Naive thymus-derived CD4-positive, alpha-beta T cell (primary cell): ENCODE measurements around the gene PAX3. TPM values are rescaled to one million over a fixed set of nuclear protein-coding genes. Genes with fewer than 3 reads are reported as not detected.

Experiments
- ATAC-seq: fragments of 150-1000 bp; cut with Tn5 transposase; 2 replicates; pipeline ENCODE4 v1.10.0; 2021; ENCODE audit warnings: mild to moderate bottlenecking, moderate library complexity
- CTCF ChIA-PET: fragments of 350-600 bp; sonication (Branson Sonifier 250); formaldehyde crosslinking; loops from one replicate; lab custom pipeline; 2021; ENCODE audit warnings: antibody characterized with exemption; lab: Charles Lee
- POLR2A ChIA-PET: fragments of 350-600 bp; sonication (Branson Sonifier 250); formaldehyde crosslinking; loops from one replicate; lab custom pipeline; 2021; ENCODE audit warnings: antibody characterized with exemption, inconsistent platforms; lab: Charles Lee
- DNase-seq, 9 donors: peaks; one replicate each; pipeline versions ENCODE4 v3.0.0 to v3.0.0-alpha.2; 2020 to 2022; ENCODE audit warnings: mixed read lengths in 1 of 9
- H3K27ac ChIP-seq: one replicate; pipeline ENCODE4 v1.7.0; 2013; ENCODE audit warnings: mild to moderate bottlenecking, low read depth, low read length, moderate library complexity
- H3K27me3 ChIP-seq, 2 donors: one replicate each; pipeline ENCODE4 v1.7.0; 2013; ENCODE audit warnings: low read length in 2 of 2, mild to moderate bottlenecking in 2 of 2, moderate library complexity in 2 of 2; ENCODE audit not compliant: control insufficient read depth in 2 of 2, insufficient read depth in 2 of 2
- H3K36me3 ChIP-seq, 3 experiments: 1 replicate in 2 of 3; 2 replicates in 1 of 3; pipeline ENCODE4 v1.7.0; 2013; ENCODE audit warnings: low read length in 3 of 3, mild to moderate bottlenecking in 3 of 3, moderate library complexity in 1 of 3; ENCODE audit not compliant: insufficient read depth in 3 of 3, control insufficient read depth in 2 of 3
- H3K4me1 ChIP-seq, 2 donors: one replicate each; pipeline ENCODE4 v1.7.0; 2013; ENCODE audit warnings: low read length in 2 of 2, mild to moderate bottlenecking in 2 of 2, moderate library complexity in 1 of 2; ENCODE audit not compliant: control insufficient read depth in 2 of 2, insufficient read depth in 2 of 2
- H3K4me3 ChIP-seq: 2 replicates; pipeline ENCODE4 v1.7.0; 2013; ENCODE audit warnings: mild to moderate bottlenecking, low read length
- H3K9me3 ChIP-seq, 3 experiments: 1 replicate in 2 of 3; 2 replicates in 1 of 3; pipeline ENCODE4 v1.7.0; 2013; ENCODE audit warnings: low read length in 3 of 3; ENCODE audit not compliant: control insufficient read depth in 2 of 3
- H3K27ac Mint-ChIP-seq, 9 donors: one replicate each; pipeline ENCODE4 v1.8.0; 2020 to 2022; ENCODE audit warnings: mixed read lengths in 9 of 9, mild to moderate bottlenecking in 8 of 9, moderate library complexity in 5 of 9, inconsistent platforms in 2 of 9
- H3K27me3 Mint-ChIP-seq, 5 donors: one replicate each; pipeline ENCODE4 v1.8.0; 2021 to 2022; ENCODE audit warnings: mixed read lengths in 5 of 5, mild to moderate bottlenecking in 1 of 5
- H3K36me3 Mint-ChIP-seq, 5 donors: one replicate each; pipeline ENCODE4 v1.8.0; 2020 to 2022; ENCODE audit warnings: mixed read lengths in 5 of 5, mild to moderate bottlenecking in 3 of 5, inconsistent platforms in 1 of 5
- H3K4me1 Mint-ChIP-seq, 7 donors: one replicate each; pipeline ENCODE4 v1.8.0; 2020 to 2022; ENCODE audit warnings: mixed read lengths in 7 of 7, mild to moderate bottlenecking in 3 of 7, inconsistent platforms in 1 of 7
- H3K4me3 Mint-ChIP-seq, 10 donors: one replicate each; pipeline ENCODE4 v1.8.0; 2020 to 2022; ENCODE audit warnings: mild to moderate bottlenecking in 10 of 10, mixed read lengths in 10 of 10, moderate library complexity in 6 of 10, inconsistent platforms in 2 of 10
- H3K9me3 Mint-ChIP-seq, 11 donors: one replicate each; pipeline ENCODE4 v1.8.0; 2020 to 2022; ENCODE audit warnings: mixed read lengths in 11 of 11, mild to moderate bottlenecking in 4 of 11, inconsistent platforms in 1 of 11, moderate library complexity in 1 of 11
- intact Hi-C, 2 donors: fragments of 100-400 bp; cut with micrococcal nuclease; formaldehyde crosslinking; loops; one replicate each; pipeline ENCODE4 v1.15.1; 2023
- polyA plus RNA-seq, 2 donors: library from polyadenylated mRNA; unstranded; fragments of 300-500 nt; fragmentation: Illumina TruSeq; gene quantifications; one replicate each; pipeline ENCODE4 v1.2.3, GENCODE V29; 2021
- total RNA-seq, 6 experiments: library from RNA in 5 of 6; stranded (reverse) in 5 of 6; gene quantifications; 1 replicate in 5 of 6; 2 replicates in 1 of 6; pipeline ENCODE4 v1.2.3 and lab custom pipeline; 2021 to 2026

PAX3 gene
- total and polyA plus RNA-seq, 7 experiments from 2014 or later: not detected

DNA sequence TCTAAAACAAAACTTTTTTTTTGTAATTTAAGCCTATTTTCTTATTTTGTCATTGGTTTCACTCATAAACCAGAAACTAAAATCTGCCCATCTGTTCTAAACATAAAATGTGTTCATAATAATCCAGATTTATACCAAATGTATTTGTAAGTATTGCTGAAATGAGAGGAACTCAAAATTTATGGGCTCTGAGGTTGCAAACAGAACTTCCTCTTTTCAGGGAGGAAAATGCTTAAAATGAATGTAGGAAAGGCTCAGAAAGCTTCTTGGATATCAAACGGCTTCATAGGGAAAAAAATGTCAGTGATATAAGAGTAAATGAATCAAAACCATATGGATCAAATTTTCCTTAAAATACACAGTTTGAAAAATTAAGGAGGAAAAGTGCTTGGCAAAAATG lies 83.9 kb downstream of the PAX3 start:
- H3K4me1 Mint-ChIP-seq: no peaks in the 10 kb centered on the region
- DNase-seq: no peak
- no peak for ATAC-seq
- intact Hi-C loops: no loop called here
- Histone ChIP-seq H3K36me3 (no peaks in the 10 kb centered on the region), H3K4me3 (no peak overlapping the region), H3K27ac (no peak overlapping the region), H3K9me3 (no peaks in the 10 kb centered on the region), H3K27me3 (no peaks in the 10 kb centered on the region), H3K4me1 (no peaks in the 10 kb centered on the region)
- no peak overlapping the region for H3K4me3 Mint-ChIP-seq
- H3K9me3 Mint-ChIP-seq: peaks cover 0 to 3% (median 0%) of the 10 kb centered on the region in 11 donors
- peaks cover 0 to 5% (median 0%) of the 10 kb centered on the region in 5 donors for H3K27me3 Mint-ChIP-seq
- ChIA-PET CTCF (no interaction called here), POLR2A (no interaction called here)
- H3K36me3 Mint-ChIP-seq: no peaks in the 10 kb centered on the region
- H3K27ac Mint-ChIP-seq: no peak overlapping the region

DNA sequence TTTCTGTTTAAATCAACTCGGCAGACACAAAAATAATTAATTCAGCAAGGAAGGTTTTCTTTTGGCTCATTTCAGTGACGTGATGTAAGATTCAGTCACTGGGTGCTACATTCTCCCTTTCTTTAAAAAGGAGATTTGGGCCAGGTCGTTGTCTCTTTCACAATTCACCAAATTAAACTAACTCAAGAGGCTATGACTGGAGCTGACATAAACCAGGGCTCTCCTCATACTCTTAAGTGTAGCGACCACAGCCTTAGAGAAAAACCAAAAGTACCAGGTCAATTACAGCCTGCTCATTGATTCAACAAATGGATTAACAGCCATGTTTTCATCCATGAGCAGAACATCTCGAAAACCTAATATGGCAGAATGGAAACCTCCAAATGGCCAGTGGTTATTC lies 85.7 kb downstream of the PAX3 start:
- Mint-ChIP-seq H3K36me3 (no peaks in the 10 kb centered on the region), H3K27ac (no peak overlapping the region), H3K4me1 (no peaks in the 10 kb centered on the region), H3K4me3 (no peak overlapping the region), H3K9me3 (peaks cover 0 to 3% (median 0%) of the 10 kb centered on the region in 11 donors), H3K27me3 (peaks cover 0 to 6% (median 0%) of the 10 kb centered on the region in 5 donors)
- H3K27me3 ChIP-seq: no peaks in the 10 kb centered on the region
- no peaks in the 10 kb centered on the region for H3K36me3 ChIP-seq
- ATAC-seq: no peak
- no peaks in the 10 kb centered on the region for H3K9me3 ChIP-seq
- POLR2A ChIA-PET: no interaction called here
- no peak overlapping the region for H3K27ac ChIP-seq
- DNase-seq: no peak
- CTCF ChIA-PET: no interaction called here
- H3K4me3 ChIP-seq: no peak overlapping the region
- no peaks in the 10 kb centered on the region for H3K4me1 ChIP-seq
- intact Hi-C loops: no loop called here

DNA sequence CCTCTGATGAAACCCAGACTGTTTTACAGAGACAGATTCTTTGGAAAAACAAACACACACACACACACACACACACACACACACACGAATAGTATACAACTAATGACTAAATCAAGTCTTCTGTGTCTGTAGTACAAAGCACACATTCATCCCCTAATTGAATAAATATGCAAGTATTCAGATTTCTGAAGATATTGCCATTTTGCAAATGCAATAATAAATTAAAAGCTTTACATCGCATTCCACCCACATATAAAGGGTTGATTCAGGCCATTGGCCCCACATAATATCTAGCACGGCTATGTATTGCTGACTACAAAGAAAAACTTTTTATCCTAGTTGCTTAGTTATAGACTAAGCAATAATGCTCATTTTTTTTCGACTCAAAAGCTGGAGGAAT lies 86.2 kb downstream of the PAX3 start:
- Mint-ChIP-seq H3K4me3 (no peak overlapping the region), H3K27me3 (peaks cover 0 to 6% (median 0%) of the 10 kb centered on the region in 5 donors), H3K36me3 (no peaks in the 10 kb centered on the region), H3K4me1 (no peaks in the 10 kb centered on the region), H3K9me3 (peaks cover 0 to 3% (median 0%) of the 10 kb centered on the region in 11 donors), H3K27ac (no peak overlapping the region)
- Histone ChIP-seq H3K9me3 (no peaks in the 10 kb centered on the region), H3K27ac (no peak overlapping the region), H3K4me3 (no peak overlapping the region), H3K36me3 (no peaks in the 10 kb centered on the region), H3K27me3 (no peaks in the 10 kb centered on the region), H3K4me1 (no peaks in the 10 kb centered on the region)
- DNase-seq (no peak), ATAC-seq (no peak)
- intact Hi-C loops: no loop called here
- ChIA-PET POLR2A (no interaction called here), CTCF (no interaction called here)

DNA sequence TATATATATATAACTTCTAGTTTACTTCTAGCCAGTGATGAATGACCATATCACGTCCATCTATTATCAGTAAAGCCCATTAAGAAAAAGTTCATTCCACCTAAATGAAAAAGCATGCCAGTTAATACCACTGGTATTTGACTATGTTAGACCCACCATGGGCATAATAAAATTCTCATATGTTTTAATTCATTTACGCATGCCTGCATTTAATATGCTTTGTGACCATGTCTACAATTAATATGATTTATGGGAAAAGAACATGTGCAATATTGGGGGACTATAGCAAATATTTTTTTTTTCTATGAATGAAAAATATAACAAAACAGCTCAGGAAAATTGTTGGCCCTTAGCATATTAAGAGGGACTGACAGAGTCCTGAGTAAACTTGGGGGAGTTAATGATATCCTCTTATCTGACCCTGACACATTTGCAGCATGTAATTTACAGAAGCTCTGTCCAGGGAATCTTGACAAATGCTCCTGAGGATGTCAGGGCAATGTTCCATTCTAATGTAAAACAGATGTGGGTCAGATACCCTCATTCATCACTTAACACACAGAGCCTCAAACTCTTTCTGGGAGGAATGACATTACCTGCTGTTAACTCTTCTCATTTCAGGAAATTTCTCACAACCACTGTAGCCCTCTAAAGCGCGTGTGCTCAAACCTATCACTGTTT lies 90.6 kb downstream of the PAX3 start:
- no peak overlapping the region for H3K4me3 ChIP-seq
- no peaks in the 10 kb centered on the region for H3K36me3 ChIP-seq
- no peaks in the 10 kb centered on the region for H3K4me1 ChIP-seq
- H3K27ac Mint-ChIP-seq: no peak overlapping the region
- no peaks in the 10 kb centered on the region for H3K9me3 ChIP-seq
- H3K27me3 Mint-ChIP-seq: peaks cover 0 to 5% (median 0%) of the 10 kb centered on the region in 5 donors
- H3K4me1 Mint-ChIP-seq: no peaks in the 10 kb centered on the region
- intact Hi-C loops: no loop called here
- ATAC-seq: no peak
- no peak overlapping the region for H3K4me3 Mint-ChIP-seq
- H3K36me3 Mint-ChIP-seq: no peaks in the 10 kb centered on the region
- ChIA-PET POLR2A (no interaction called here), CTCF (no interaction called here)
- DNase-seq: no peak
- H3K27ac ChIP-seq: no peak overlapping the region
- no peaks in the 10 kb centered on the region for H3K9me3 Mint-ChIP-seq
- no peaks in the 10 kb centered on the region for H3K27me3 ChIP-seq

DNA sequence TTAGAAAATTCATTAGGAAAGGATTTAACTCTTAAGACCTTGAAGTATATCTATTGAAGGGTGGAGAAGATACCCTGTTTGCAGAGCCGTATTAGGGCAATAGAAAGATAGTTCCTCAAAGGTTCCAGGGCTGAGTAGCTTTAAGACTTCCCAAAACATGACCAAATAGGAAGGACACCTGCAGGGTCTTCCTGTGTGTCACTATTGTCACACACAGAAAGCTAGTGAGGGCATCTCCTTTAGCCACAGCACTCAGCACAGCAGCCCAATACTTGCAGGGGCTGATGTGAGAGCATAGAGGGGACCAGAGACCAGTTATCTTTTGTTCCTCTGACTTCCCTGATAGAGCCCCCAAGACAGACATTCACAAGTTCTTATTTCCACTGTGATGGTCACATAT lies 93.7 kb downstream of the PAX3 start:
- Mint-ChIP-seq H3K27ac (no peak overlapping the region), H3K4me1 (no peaks in the 10 kb centered on the region), H3K36me3 (no peaks in the 10 kb centered on the region), H3K27me3 (peaks cover 0 to 11% (median 6%) of the 10 kb centered on the region in 5 donors), H3K4me3 (no peak overlapping the region), H3K9me3 (peaks cover 0 to 5% (median 0%) of the 10 kb centered on the region in 11 donors)
- intact Hi-C loops: no loop called here
- Histone ChIP-seq H3K4me1 (no peaks in the 10 kb centered on the region), H3K9me3 (no peaks in the 10 kb centered on the region), H3K27me3 (no peaks in the 10 kb centered on the region), H3K36me3 (no peaks in the 10 kb centered on the region), H3K4me3 (no peak overlapping the region), H3K27ac (no peak overlapping the region)
- CTCF ChIA-PET: no interaction called here
- POLR2A ChIA-PET: no interaction called here
- DNase-seq (no peak), ATAC-seq (no peak)

DNA sequence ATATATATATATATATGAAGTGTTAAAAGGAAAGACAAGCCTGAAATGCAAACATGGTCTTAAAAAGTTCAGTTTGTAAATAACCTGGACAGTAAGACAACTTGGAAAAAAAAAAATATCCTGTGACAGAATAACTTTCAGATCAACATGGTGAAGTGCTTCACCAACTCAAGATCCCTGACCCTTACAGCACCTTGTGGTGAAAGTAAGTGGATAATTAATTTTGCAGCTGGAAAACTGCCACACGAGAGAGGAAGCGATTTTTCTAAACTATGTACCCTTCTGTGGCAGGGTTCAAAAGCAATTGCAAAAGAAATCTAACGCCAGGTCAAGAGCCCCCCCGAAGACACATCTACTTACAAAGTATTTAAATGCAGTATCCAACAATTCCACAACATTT lies 95.8 kb downstream of the PAX3 start:
- Histone ChIP-seq H3K4me3 (no peak overlapping the region), H3K36me3 (no peaks in the 10 kb centered on the region), H3K27ac (no peak overlapping the region), H3K4me1 (no peaks in the 10 kb centered on the region), H3K9me3 (no peaks in the 10 kb centered on the region), H3K27me3 (no peaks in the 10 kb centered on the region)
- peaks cover 0 to 13% (median 6%) of the 10 kb centered on the region in 5 donors for H3K27me3 Mint-ChIP-seq
- POLR2A ChIA-PET: no interaction called here
- ATAC-seq (no peak), DNase-seq (no peak)
- peaks cover 0 to 5% (median 0%) of the 10 kb centered on the region in 11 donors for H3K9me3 Mint-ChIP-seq
- intact Hi-C loops: no loop called here
- no peaks in the 10 kb centered on the region for H3K4me1 Mint-ChIP-seq
- no peak overlapping the region for H3K27ac Mint-ChIP-seq
- H3K4me3 Mint-ChIP-seq: no peak overlapping the region
- H3K36me3 Mint-ChIP-seq: no peaks in the 10 kb centered on the region
- CTCF ChIA-PET: no interaction called here

DNA sequence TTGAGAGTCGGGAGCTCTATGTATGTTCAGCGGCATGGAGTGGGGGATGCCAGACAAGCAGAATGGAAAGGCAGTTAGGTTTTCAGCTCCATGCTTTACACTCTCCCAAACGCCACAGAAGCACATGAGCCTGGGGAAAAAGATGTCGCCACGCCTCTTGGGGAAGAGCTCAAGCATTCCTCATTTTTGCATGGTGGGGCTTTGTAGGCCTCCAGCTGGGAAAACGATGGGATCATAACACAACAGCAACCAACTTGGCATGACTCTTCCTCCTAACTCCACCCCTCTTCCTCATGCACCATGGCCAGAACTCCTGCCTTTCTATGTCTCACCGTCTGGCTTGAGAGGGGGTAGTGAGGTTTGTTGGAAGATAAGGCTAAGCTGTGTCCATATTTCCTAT lies 102.6 kb downstream of the PAX3 start:
- Histone ChIP-seq H3K27me3 (no peaks in the 10 kb centered on the region), H3K9me3 (no peaks in the 10 kb centered on the region), H3K27ac (no peak overlapping the region), H3K4me3 (no peak overlapping the region), H3K4me1 (no peaks in the 10 kb centered on the region), H3K36me3 (no peaks in the 10 kb centered on the region)
- intact Hi-C loops: no loop called here
- H3K36me3 Mint-ChIP-seq: peaks cover 0 to 4% (median 0%) of the 10 kb centered on the region in 5 donors
- ATAC-seq: no peak
- POLR2A ChIA-PET: no interaction called here
- CTCF ChIA-PET: no interaction called here
- no peak overlapping the region for H3K4me3 Mint-ChIP-seq
- DNase-seq: no peak
- no peak overlapping the region for H3K27ac Mint-ChIP-seq
- H3K9me3 Mint-ChIP-seq: peaks cover 0 to 16% (median 6%) of the 10 kb centered on the region in 11 donors
- H3K4me1 Mint-ChIP-seq: no peaks in the 10 kb centered on the region
- H3K27me3 Mint-ChIP-seq: peaks cover 0 to 7% (median 0%) of the 10 kb centered on the region in 5 donors
